DOHH2 (cell line): ENCODE measurements around the gene ERI3.

Experiments used
- EZH2phosphoT487 ChIP-seq: fragments of 200-600 bp; sonication (generic); IDR thresholded peaks from 2 replicates; pipeline ENCODE4 v1.6.1; 2017; ENCODE audit warnings: borderline replicate concordance, mild to moderate bottlenecking, antibody characterized with exemption, low read length, moderate library complexity, mixed read lengths
- TF ChIP-seq, protein P1 (sequence below): fragments of 200-600 bp; sonication (generic); IDR thresholded peaks from one replicate; pipeline ENCODE4 v1.5.1; 2014; ENCODE audit warnings: antibody characterized with exemption, mild to moderate bottlenecking, low read depth, low read length; ENCODE audit not compliant: poor library complexity, severe bottlenecking

DNA sequence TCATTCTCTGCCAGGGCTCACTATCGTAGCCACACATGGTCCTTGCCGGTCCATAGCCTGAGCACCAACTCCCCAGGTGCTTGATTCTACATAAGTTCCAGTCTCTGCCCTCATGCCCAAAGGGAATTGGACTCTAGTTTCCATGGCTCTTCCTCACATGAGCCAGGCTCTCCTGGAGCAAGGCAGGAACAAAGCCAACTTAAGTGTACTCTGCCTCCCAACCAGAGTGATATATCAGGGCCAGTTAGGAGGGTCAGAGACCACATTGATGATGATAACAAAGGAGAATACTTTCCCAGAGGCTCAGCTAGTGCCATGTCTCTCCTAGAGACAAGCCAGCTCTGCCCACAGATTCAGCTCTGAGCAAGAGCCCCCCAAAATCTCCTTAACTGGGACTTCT, 70.9 kb downstream of the ERI3 start:
- TF ChIP-seq, protein P1, sequence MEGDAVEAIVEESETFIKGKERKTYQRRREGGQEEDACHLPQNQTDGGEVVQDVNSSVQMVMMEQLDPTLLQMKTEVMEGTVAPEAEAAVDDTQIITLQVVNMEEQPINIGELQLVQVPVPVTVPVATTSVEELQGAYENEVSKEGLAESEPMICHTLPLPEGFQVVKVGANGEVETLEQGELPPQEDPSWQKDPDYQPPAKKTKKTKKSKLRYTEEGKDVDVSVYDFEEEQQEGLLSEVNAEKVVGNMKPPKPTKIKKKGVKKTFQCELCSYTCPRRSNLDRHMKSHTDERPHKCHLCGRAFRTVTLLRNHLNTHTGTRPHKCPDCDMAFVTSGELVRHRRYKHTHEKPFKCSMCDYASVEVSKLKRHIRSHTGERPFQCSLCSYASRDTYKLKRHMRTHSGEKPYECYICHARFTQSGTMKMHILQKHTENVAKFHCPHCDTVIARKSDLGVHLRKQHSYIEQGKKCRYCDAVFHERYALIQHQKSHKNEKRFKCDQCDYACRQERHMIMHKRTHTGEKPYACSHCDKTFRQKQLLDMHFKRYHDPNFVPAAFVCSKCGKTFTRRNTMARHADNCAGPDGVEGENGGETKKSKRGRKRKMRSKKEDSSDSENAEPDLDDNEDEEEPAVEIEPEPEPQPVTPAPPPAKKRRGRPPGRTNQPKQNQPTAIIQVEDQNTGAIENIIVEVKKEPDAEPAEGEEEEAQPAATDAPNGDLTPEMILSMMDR = no peak
- no peak for TF ChIP-seq EZH2phosphoT487
